Stimulated activated naive CD4-positive, alpha-beta T cell treated with Interleukin-2 at 50 U/mL for 16 hours (primary cell): ENCODE data around the gene FAM50A.

Experiments used
- DNase-seq: peaks from one replicate; lab custom pipeline; 2025; lab: John Stamatoyannopoulos, UW

Gene FAM50A

DNA sequence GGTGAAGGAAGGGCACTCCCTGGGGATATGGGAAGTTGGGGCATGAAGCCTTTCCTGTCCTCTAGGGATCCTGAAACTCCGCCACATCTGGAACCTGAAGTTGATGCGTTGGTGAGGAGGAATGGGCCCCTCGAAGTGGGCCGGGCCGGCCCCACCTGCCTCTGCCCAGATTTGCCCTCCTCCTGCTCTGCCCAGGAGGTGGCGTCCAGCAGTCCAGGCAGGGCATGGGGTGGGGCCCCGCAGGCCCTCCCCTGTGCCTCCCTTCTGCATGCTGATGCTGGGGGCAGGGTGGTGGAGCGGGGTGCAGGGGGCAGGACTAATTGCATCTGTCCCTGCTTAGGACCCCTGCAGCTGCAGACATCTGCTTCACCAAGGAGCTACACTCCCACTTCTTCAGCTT lies 30.8 kb upstream of the FAM50A start:
- no peak for DNase-seq

DNA sequence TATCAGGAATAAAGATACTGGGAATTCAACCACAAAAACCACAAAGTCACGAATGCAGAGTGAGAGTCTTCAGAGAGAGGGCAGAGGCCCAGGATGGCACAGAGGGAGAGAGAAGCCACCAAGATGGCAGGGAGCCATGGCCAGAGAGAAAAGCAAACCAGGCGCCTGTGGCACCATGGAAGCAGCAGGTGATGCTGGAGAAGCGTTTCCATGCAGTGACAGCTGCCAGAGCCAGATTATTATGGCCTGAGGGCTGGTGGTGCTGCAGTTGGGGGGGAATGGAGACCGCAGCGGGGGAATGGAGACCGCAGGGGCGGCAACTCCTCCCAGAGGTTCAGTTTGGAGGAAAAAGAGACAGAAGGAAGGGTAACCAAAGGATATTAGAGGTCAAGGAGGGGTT lies 26.8 kb upstream of the FAM50A start:
- no peak for DNase-seq

DNA sequence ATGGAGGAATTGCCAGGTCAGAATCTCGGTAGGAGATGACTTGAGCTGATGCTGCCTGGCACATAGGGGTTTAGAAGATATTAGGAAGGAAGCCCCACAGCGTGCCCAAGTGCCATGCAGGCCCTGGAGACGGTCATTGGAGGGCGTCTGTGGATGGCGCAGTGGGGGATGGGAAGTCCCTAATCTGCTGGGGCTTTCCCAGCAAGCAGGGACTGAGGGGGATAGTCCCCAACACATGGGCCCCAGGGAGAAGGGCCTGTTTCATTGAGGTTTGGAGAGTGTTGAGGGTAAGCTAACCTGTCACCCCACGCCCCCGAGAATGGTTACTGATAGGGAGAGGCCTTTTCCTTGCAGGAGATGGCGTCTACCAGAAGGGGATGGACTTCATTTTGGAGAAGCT lies 24.8 kb upstream of the FAM50A start:
- no peak for DNase-seq

DNA sequence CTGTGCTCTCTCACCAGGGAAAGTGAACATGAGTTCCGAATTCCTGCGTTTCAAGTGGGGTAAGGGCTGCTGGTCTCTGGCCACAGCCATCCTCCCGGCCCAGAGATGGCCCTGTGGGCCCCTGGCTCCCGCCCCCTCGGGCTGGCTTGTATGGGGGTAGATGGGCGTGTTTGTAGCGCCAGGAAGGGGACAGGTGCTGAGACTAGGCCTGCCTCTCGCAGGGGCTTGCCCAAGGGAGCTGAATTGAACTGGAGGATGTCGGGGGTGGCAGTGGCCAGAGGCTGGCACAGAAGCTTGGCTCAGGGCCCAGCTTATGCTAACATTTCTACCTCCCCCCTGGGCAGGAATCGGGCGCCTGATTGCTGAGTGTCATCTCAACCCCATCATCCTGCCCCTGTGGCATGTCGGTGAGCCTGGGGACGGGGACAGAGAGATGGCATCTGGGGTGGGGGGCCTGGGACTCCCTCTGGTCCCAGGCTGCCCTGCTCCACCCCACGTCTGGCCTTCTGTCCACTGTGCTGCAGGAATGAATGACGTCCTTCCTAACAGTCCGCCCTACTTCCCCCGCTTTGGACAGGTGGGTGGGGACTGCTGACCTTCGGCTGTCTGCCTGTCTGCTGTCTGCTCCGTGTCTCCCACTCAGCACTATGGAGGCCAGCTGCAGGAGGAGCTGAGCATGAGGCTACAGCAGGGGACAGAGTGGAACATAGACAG lies 24.1 kb upstream of the FAM50A start:
- no peak for DNase-seq

DNA sequence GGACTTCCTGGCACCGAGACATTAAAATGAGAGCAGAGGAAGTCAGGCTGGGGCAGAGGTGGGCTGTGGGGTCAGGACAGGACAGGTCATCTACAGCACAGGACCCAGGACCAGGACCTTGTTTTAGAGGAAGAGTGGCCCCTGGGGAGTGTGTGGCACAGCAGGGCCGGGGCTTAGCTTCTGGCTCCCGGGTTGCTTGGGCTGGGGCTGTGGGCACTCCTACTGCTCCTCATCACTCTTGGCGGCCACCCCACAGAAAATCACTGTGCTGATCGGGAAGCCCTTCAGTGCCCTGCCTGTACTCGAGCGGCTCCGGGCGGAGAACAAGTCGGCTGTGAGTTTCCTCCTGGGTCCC lies 23.6 kb upstream of the FAM50A start:
- DNase-seq = no peak

DNA sequence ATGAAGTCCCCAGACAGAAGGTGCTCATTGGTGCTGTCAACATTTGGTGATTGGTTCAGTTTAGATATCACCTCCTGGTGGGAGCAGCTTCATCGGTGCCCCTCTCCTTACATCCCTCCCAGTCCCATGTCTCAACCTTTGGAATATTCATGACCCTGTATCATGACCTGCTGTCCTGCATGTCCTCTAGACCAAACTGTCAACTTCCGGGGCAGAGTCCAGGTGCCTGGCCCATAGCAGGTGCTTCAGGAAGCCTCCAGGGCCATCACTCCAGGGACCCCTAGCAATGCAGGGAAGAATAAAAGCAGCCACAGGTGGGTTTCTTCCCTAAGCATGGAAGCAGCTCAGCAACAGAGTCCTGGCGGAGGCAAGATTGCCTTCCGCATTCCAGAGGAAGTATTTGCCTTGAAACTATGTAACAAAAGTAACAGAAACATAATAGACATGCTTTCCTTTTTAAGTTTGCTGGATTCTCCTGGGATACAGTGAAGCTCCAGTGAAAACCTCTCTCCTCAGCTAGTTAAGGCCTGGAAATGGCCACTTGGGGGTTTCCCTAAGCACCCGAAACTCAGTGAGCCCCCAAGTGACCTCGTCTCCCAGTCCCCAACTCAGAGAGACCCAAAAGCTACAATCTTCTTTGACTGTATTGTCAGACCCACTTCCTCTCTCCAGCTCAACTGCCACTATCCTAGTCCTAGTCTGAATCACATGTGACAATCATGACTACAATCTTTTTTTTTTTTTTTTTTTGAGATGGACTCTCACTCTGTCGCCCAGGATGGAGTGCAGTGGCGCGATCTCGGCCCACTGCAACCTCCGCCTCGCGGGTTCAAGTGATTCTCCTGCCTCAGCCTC lies 16.8 kb upstream of the FAM50A start:
- DNase-seq = no peak

DNA sequence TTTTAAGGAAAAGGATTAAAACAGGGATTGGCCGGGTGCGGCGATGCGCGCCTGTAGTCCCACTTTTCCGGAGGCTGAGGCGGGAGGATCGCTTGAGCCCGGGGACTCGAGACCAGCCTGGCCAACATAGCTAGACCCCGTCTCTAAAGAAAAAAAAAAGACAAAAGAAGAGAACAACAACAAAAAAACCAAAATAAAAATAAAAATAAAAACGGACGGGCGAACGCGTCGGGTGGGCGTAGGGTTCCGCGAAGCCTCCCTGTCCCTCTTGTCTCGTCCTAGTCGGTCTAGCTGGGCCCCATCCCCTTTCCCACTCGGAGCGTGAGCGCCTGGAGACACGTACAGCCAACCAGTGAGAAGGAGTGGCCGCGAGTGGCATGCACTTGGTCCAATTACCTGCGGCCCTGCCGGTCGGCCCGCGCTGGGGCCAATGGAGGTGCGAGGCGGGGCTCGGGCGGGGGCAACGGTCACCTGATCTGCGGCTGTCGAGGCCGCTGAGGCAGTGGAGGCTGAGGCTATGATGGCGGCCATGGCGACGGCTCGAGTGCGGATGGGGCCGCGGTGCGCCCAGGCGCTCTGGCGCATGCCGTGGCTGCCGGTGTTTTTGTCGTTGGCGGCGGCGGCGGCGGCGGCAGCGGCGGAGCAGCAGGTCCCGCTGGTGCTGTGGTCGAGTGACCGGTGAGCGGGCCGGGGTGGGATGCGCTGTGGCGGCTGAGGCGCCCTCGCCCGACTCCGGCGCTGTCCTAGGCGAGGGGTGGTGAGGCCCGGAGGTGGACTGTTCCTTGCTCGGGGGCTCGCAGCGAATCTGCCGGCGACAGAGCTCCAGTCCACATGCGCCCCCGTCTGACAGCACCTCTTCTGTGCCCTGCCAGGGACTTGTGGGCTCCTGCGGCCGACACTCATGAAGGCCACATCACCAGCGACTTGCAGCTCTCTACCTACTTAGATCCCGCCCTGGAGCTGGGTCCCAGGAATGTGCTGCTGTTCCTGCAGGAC lies 15.5 kb upstream of the FAM50A start, which contains the start of gene ATP6AP1:
TSS of gene ATP6AP1 (plus strand) at position 502 of the 996 bp plus-strand sequence. CDS start at position 518, 16 bp downstream.
- peak; percentile 87 for DNase-seq

DNA sequence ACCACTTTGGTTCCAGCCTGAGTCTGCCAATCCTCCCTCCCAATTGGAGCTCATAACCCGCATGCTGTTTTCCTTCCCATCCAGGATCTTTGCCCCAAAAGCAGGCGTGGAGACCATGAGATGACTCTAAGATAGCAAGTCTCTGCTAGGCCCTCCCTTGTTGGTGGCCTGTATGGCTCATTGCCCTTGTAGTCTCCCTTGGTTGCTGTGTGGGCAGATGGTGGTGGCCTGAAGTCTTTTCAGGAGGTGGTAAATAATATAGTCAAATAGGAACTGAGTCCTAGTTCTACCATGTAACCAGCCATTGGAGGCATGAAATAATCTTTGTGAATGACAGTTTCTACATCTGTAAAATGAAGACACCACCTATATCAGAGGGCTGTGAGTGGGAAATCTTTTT lies 14.2 kb upstream of the FAM50A start:
- DNase-seq = no peak

DNA sequence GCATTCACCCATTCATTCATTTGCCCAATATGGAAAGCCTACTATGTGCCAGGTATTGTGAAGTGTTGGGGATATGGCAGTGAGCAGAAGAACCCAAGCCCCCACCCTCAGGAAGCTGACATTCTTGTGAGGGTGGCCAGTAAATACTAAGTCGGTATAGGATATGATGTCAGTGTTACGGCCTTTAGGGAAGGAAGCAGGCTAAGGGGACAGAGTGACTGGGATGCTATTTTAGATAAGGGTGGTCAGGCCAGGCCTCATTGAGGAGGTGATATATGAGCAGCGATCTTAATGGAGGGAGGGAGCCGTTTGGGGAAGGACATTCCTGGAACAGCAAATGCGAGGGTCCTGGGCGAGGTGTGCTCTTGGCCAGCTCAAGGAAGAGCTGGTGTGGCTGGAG lies 13.5 kb upstream of the FAM50A start:
- no peak for DNase-seq

DNA sequence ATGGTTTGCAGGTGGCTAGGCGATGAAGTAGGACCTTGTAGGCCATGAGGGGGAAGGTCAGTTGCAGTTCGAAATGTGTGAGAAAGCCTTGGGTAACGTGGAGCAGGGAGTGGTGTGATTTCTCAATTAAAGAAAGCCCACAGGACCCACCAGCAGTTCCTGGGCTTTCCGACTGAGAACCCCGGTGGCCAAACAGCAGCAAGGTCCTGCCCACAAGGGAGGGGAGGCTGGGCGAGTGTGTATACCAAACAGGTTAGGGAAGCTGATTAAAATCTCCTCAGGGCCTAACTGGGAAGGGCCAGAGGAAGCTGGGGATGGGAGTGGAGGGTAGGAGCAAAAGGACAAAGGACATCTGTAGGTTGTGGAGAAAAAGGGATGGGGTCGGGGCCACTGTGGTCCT lies 13.0 kb upstream of the FAM50A start:
- no peak for DNase-seq

DNA sequence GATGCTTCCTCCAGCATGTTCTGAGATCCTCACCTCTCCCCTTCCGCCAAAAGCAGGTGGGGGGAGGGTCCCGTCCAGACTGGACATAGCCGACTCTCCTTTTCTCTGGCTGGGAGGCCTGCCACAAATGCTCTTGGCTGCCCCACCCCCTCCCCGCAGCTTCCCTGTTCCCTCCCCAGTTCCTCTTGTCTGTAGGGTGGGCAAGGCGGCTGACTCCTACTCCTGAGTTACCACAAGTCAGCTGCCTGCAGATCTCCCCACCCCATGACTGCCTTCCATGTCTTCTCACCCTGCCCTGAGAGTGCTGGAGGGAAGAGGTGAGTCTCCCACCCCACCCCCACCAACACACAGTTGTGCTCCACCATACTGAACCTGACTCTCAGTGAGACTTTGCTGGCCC lies 12.6 kb upstream of the FAM50A start:
- no peak for DNase-seq

DNA sequence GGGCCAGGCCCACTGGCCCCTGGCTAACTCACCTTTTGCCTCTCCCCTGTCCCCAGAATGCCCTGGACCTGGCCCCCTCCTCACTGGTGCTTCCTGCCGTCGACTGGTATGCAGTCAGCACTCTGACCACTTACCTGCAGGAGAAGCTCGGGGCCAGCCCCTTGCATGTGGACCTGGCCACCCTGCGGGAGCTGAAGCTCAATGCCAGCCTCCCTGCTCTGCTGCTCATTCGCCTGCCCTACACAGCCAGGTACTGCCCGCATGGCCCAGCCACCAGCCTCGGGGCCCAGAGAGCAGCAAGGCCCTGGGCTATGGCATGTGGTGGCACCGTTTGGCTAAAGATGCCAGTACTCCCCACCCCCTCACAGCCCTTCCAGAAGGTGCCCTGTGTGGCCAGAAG lies 11.7 kb upstream of the FAM50A start:
- DNase-seq = no peak

DNA sequence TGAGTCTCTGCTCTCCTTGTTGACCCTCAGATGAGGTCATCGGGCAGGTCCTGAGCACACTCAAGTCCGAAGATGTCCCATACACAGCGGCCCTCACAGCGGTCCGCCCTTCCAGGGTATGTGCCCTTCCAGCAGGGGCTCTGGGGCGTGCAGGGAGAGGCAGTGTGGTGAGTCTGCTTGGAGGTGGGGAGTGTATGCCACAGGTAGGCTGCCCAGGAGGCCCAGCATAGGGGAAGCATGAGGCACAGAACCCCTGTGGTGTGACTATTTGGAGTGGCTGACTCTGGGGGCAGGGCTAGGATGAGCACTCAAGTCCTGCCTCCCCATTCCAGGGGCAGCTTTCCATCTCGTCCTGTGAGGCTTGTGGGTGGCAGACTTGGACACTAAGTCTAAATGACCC lies 10.3 kb upstream of the FAM50A start:
- no peak for DNase-seq

DNA sequence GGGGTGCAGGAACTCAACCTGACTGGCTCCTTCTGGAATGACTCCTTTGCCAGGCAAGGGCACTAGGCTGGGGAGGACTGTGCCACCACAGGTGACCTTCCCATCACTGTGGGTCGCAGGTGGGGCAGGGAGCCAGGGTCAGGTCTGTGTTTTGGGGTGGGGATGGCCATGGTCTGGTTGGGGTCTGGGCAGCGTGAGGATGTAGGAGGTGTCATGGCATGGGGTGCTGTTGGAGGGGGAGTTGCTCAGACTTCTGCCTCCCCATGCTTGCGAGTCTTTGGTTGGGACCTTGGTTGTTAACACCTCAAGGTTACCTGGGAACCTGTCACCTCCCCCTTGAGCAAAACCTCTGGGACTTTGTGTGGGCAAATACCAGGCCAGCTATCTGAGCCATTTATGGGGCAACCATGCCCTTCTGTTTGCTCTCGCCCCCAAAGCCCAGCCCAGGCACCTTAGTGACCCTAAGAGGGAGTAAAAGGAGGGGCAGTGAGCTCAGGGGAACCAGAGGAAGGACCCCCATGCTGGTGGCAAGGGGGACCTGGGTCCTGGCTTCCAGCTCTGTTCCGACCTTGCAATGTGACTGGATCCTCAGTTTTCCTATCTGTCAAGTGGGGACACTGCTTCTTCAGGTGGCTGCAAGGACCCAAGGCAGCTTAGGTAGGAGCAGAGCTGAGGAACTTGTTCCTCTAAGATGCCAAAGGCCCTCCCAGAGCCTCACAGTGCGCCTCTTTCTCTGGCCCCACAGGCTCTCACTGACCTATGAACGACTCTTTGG lies 9.4 kb upstream of the FAM50A start:
- DNase-seq = no peak

DNA sequence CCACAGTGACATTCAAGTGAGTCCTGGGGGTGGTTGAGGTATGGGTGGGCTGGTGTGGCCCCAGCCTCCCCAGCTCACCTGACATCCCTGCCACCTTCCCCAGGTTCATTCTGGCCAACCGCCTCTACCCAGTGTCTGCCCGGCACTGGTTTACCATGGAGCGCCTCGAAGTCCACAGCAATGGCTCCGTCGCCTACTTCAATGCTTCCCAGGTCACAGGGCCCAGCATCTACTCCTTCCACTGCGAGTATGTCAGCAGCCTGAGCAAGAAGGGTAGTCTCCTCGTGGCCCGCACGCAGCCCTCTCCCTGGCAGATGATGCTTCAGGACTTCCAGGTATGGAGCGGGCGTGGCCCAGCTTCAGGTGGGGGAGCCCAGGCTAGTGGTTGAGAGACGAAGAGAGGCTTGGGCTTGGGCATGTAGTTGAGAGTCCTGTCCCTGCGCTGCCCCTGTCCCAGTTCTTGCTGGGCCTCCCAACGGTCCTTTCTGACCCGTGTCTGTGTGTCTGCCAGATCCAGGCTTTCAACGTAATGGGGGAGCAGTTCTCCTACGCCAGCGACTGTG lies 8.7 kb upstream of the FAM50A start:
- no peak for DNase-seq

DNA sequence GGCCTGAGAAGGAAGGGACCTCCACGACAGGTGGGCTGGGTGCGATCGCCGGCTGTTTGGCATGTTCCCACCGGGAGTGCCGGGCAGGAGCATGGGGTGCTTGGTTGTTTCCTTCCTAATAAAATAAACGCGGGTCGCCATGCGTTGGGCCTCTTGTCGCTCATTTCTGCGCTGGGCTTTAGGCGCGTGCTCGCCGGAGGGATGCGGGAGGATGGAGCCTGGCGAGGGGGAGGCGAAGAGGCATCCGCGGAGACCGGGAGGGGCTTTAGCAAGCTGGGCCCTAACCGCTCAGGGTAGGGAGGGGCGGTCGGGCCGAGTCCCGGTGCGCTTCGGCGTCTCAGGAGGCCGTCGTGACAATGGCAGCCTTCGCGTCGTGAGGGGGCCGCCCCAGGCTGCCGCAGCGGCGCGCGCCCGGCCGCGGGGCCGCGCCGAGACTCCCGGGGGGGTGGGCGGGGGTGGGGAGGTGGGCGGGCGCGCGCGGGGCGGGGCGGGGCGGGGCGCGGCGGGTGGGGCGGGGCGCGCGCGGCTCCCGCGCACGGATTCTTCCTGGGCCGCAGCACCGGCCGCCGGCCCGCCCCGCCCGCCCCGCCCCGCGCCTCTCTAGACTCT lies 7.5 kb upstream of the FAM50A start:
- peak; percentile 47 for DNase-seq

DNA sequence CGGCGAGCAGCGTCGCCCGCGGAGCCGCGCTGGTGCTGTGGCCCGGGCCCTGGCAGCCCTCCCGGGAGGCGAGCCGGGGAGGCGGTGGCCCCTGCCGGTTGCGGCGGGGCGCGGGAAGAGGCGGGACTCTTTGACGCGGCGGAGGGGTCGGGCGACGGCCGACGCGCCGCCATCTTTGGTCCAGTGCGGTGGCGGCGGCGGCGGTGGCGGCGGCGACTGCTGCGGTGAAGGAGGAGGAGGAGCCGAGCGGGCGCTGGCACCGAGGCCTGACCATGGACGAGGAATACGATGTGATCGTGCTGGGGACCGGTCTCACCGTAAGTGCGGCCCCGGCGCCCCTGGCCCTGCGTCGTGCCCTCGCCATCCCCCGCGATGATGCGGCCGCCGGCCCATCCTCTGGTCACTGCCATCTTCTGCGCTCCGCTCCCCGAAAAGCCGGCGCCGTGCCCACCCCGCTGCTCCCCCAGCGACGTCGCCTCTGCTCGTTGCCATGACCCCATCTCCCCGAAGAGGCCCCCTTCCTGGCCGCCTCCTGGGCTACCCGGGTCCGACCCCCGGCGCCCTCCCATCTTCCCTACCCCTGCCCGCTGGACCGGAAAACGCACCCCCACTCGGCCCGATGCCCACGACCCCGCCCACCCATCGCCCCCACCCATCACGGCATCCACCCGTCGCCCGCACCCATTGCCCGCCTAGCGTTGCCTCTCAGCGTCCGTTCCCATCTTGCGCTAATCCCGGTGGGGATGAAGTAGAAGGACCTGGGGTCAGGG lies 6.8 kb upstream of the FAM50A start, which contains the start of gene GDI1:
TSS of gene GDI1 (plus strand) at position 172 of the 770 bp plus-strand sequence. CDS start at position 273, 101 bp downstream.
- peak; percentile 43 for DNase-seq

DNA sequence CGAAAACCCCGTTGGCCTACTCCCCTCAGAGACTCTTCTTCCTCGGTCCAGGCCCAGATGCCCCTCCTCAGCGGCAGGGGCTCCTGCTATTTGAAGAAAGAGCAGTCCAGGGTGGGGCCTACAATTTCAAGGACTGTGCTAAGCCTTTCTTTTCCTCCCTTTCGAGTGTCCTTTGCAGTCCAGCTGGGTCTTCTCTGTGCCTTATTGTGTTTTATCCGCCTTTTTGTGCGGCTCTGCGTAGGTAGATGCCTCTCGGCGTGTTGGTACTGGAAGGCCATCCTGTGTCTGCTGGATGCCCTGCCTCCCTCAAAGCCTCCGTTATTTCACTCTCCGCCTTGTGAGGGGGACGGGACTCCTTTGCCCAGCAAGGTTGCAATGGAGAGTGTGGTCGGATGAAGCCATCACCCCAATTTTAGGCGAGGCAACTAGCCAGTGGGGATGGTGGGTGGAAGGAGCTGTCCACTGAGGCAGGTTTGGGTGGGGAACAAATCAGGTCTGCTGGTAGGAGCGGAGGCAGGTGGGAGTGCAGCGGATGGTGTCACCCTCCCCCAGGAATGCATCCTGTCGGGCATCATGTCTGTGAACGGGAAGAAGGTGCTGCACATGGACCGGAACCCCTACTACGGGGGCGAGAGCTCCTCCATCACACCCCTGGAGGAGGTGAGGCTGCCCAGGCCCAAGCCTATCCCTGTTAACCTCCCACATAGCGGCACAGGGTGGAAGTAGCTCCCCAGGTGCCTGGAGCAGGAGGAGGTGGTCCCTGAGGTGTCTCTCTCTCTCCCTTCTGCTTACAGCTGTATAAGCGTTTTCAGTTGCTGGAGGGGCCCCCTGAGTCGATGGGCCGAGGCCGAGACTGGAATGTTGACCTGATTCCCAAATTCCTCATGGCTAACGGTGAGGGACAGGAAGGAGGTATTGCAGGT lies 5.7 kb upstream of the FAM50A start:
- no peak for DNase-seq

DNA sequence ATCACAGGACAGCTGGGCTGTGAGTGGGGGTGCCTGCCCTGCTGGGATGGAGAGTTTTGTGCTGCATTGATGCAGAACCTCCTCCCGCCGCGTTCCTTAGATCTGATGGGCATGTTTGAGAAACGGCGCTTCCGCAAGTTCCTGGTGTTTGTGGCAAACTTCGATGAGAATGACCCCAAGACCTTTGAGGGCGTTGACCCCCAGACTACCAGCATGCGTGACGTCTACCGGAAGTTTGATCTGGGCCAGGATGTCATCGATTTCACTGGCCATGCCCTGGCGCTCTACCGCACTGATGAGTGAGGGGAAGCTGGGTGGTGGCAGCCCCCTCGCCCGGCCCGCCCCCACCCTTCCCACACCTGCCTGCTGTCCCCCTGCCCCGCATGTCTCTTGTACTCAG lies 4.1 kb upstream of the FAM50A start:
- no peak for DNase-seq
